Tibial nerve (tissue), 4 donors: ENCODE measurements around the gene LYPD8.

Experiments
- CTCF ChIP-seq, 5 experiments: fragments of 200-600 bp in 3 of 5; fragments of 450-650 bp in 2 of 5; sonication (generic) in 3 of 5; IDR thresholded peaks; one replicate each; pipeline ENCODE4 v1.5.1; 2016 to 2019; ENCODE audit warnings: antibody characterized with exemption in 5 of 5, mild to moderate bottlenecking in 3 of 5, moderate library complexity in 2 of 5
- EP300 ChIP-seq, 2 donors: sonication (generic); formaldehyde crosslinking; IDR thresholded peaks; one replicate each; pipeline ENCODE4 v1.6.1; 2017; ENCODE audit warnings: antibody characterized with exemption in 2 of 2, mild to moderate bottlenecking in 1 of 2
- POLR2A ChIP-seq, 2 donors: fragments of 450-650 bp; IDR thresholded peaks; one replicate each; pipeline ENCODE4 v1.6.1; 2017; ENCODE audit warnings: antibody characterized with exemption in 2 of 2, mild to moderate bottlenecking in 2 of 2, moderate library complexity in 2 of 2

GRCh38 chr1:248782416-248783141, 27.0 kb upstream of the LYPD8 start:
- TF ChIP-seq CTCF (IDR thresholded peaks at IDR 0.05), result no peak
- no peak for TF ChIP-seq EP300 (IDR thresholded peaks at IDR 0.05)
- no peak for TF ChIP-seq POLR2A (IDR thresholded peaks at IDR 0.05)
